Small intestine (tissue), 7 donors: ENCODE measurements around the gene POLR1C. TPM values are rescaled to one million over a fixed set of nuclear protein-coding genes. Genes with fewer than 3 reads are reported as not detected.
"Not testable (repeated sequence)": the region's sequence is repeated elsewhere in the genome, so short reads cannot be mapped to it uniquely, and the experiment has no call there.

ENCODE experiments used
- DNase-seq, 2 donors: peaks; one replicate each; pipeline versions ENCODE4 v3.0.0 to v3.0.0-alpha.2; 2013
- FAIRE-seq: peaks from 2 replicates; lab custom pipeline; 2012; peaks lifted over from hg19 to GRCh38; lab: Jason Lieb, UNC
- H3K27ac ChIP-seq, 3 donors: one replicate each; pipeline ENCODE4 v1.5.1; 2013; ENCODE audit warnings: low read length in 2 of 3, mild to moderate bottlenecking in 2 of 3, control low read depth in 1 of 3, inconsistent platforms in 1 of 3, low read depth in 1 of 3, moderate library complexity in 1 of 3
- H3K27me3 ChIP-seq, 3 donors: one replicate each; pipeline ENCODE4 v1.6.1; 2013; ENCODE audit warnings: low read length in 3 of 3, inconsistent platforms in 1 of 3; ENCODE audit not compliant: control insufficient read depth in 3 of 3, insufficient read depth in 3 of 3
- H3K36me3 ChIP-seq, 3 donors: one replicate each; pipeline ENCODE4 v1.6.1; 2013; ENCODE audit warnings: low read length in 3 of 3, inconsistent platforms in 1 of 3, low read depth in 1 of 3, mild to moderate bottlenecking in 1 of 3, moderate library complexity in 1 of 3; ENCODE audit not compliant: control insufficient read depth in 3 of 3, insufficient read depth in 2 of 3
- H3K4me1 ChIP-seq, 3 donors: one replicate each; pipeline ENCODE4 v1.6.1; 2013; ENCODE audit warnings: low read length in 2 of 3, inconsistent platforms in 1 of 3, low read depth in 1 of 3, mild to moderate bottlenecking in 1 of 3, moderate library complexity in 1 of 3; ENCODE audit not compliant: control insufficient read depth in 3 of 3, insufficient read depth in 2 of 3
- H3K4me3 ChIP-seq, 3 donors: one replicate each; pipeline ENCODE4 v1.5.1; 2013; ENCODE audit warnings: low read length in 3 of 3, control low read depth in 1 of 3, inconsistent platforms in 1 of 3, low read depth in 1 of 3, mild to moderate bottlenecking in 1 of 3, moderate library complexity in 1 of 3
- H3K9me3 ChIP-seq, 2 donors: one replicate each; pipeline ENCODE4 v1.6.1; 2013; ENCODE audit warnings: low read depth in 1 of 2, low read length in 1 of 2; ENCODE audit not compliant: control insufficient read depth in 2 of 2, insufficient read depth in 1 of 2
- WGBS, 3 donors: extraction: QIAGEN DNeasy Blood & Tissue Kit; methylation state at CpG; one replicate each; pipeline ENCODE4 v1.1.7; 2013; 5-methylcytosine and 5-hydroxymethylcytosine counted together
- polyA plus RNA-seq, 4 donors: library from polyadenylated mRNA; stranded (reverse) in 3 of 4; unstranded in 1 of 4; fragments of 200-250 nt in 3 of 4; fragments of 120-200 nt in 1 of 4; gene quantifications; one replicate each; pipeline versions ENCODE4 v1.2.1 to v1.2.3, GENCODE V29; 2013
- donor health status: healthy with polysubstance abuse.
- donor health status: control.
- donor health status: control.
- donor health status: Bipolar disorder and iron deficiency.
- donor health status: healthy.

The POLR1C gene
- polyA plus RNA-seq, 4 donors = 10.0 to 38.7 (median 23.7) TPM

- Histone ChIP-seq H3K27me3 (no peaks in the 10 kb centered on the region), H3K36me3 (peaks cover 20 to 66% (median 30%) of the 10 kb centered on the region in 3 donors), H3K4me3 (no peak overlapping the region), H3K9me3 (no peaks in the 10 kb centered on the region), H3K4me1 (peaks cover 0 to 7% (median 3%) of the 10 kb centered on the region in 3 donors), H3K27ac (no peak overlapping the region)
- no peak for FAIRE-seq
- no peak for DNase-seq
- WGBS, 3 donors = 90 to 92% (median 92%) methylated on average over 2 of the region's 2 CpGs
Observed at GRCh38 chr6:43521836-43522235, 4.9 kb downstream of the POLR1C start.

DNA sequence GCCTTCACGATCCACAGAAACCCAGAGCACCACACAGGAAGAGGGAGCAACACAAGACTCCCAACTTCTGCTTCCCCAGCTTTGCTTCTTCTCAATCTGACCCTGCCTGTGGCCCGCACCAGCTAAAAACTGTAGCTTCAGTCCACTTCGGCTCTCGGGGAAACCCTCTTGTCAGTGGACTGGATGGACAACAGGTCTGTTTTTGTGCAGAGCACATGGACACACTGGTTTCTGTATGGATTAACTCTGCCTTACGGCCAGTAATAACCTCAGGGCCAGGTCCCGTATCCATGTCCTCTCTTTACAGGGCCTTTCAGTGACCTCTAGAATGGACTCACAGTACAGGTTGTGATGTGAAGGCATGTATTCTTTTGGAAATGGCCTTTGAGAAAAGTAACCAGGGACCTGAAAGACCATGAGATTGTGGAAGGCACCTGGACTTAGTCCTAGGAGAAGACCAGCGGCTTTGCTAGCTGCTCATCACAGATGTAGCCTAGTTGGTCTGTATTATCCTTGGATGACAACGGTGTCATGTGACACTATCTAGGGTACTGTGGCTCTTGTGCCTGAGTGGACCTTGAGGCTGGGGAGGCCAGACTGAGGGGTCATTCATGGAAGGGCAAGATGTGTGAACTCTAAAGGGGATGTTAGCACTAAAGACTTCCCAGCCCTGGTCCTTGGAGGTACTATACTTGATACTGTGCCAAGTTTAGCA lies 5.8 kb downstream of the POLR1C start:
- H3K36me3 ChIP-seq = peaks cover 23 to 73% (median 30%) of the 10 kb centered on the region in 3 donors
- peaks cover 0 to 6% (median 3%) of the 10 kb centered on the region in 3 donors for H3K4me1 ChIP-seq
- no peaks in the 10 kb centered on the region for H3K9me3 ChIP-seq
- WGBS, 3 donors = 88 to 95% (median 90%) methylated on average over 8 of the region's 8 CpGs
- DNase-seq = no peak
- no peak for FAIRE-seq
- no peak overlapping the region for H3K4me3 ChIP-seq
- H3K27me3 ChIP-seq = no peaks in the 10 kb centered on the region
- no peak overlapping the region for H3K27ac ChIP-seq

- DNase-seq = no peak
- FAIRE-seq = no peak
- Histone ChIP-seq H3K36me3 (peaks cover 24 to 77% (median 30%) of the 10 kb centered on the region in 3 donors), H3K9me3 (no peaks in the 10 kb centered on the region), H3K27me3 (no peaks in the 10 kb centered on the region), H3K27ac (no peak overlapping the region), H3K4me1 (peaks cover 0 to under 1% (median 0%) of the 10 kb centered on the region in 3 donors), H3K4me3 (no peak overlapping the region)
- WGBS, 3 donors = 95 to 97% (median 96%) methylated on average over 3 of the region's 3 CpGs
Observed at GRCh38 chr6:43523284-43523683, 6.4 kb downstream of the POLR1C start.

GRCh38 chr6:43524483-43524961 lies 7.6 kb downstream of the POLR1C start:
- 24 to 74% (median 51%) methylated on average over 10 of the region's 10 CpGs for WGBS, 3 donors
- Histone ChIP-seq H3K4me1 (no peaks in the 10 kb centered on the region), H3K27me3 (no peaks in the 10 kb centered on the region), H3K27ac (no peak overlapping the region), H3K4me3 (no peak overlapping the region), H3K36me3 (peaks cover 28 to 85% (median 28%) of the 10 kb centered on the region in 3 donors), H3K9me3 (no peaks in the 10 kb centered on the region)
- no peak for DNase-seq
- no peak for FAIRE-seq

GRCh38 chr6:43532201-43532600 lies 15.3 kb downstream of the POLR1C start:
- Histone ChIP-seq H3K4me3 (no peak overlapping the region), H3K4me1 (no peaks in the 10 kb centered on the region), H3K27ac (no peak overlapping the region), H3K36me3 (peaks cover 2 to 59% (median 8%) of the 10 kb centered on the region in 3 donors), H3K9me3 (no peaks in the 10 kb centered on the region), H3K27me3 (no peaks in the 10 kb centered on the region)
- no peak for FAIRE-seq
- 91 to 100% (median 93%) methylated on average over 1 of the region's 1 CpG for WGBS, 3 donors
- no peak for DNase-seq

- not testable (repeated sequence) for H3K9me3 ChIP-seq, H3K4me1 ChIP-seq, DNase-seq, H3K27ac ChIP-seq, H3K4me3 ChIP-seq, FAIRE-seq, H3K27me3 ChIP-seq
- peaks cover 2 to 53% (median 8%) of the 10 kb centered on the region in 3 donors for H3K36me3 ChIP-seq
- 97% methylated on average over 12 to 15 of the region's 17 CpGs for WGBS, 3 donors
Observed at GRCh38 chr6:43538986-43539385, 22.1 kb downstream of the POLR1C start.

DNA sequence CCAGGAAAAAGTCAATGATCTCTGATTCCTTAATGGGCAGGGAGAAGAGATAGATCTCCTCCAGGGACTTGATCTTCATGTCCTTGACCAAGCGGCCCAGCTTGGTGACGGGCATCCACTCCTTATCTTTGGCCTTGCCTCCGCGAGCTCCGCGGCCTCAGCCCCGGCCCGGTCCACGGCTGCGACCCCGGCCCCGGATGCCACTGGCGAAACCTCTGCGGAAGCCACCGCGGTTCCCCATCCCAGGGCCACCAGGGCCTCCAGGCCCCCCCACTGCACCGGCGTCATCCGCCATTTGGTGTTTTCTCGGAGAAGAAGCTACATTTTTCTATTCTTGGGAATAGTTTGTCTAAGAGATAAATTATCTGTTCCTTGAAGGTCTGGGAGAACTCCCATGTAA lies 22.5 kb downstream of the POLR1C start:
- not testable (repeated sequence) for H3K4me1 ChIP-seq, FAIRE-seq, H3K27me3 ChIP-seq, H3K9me3 ChIP-seq, DNase-seq, H3K27ac ChIP-seq, H3K4me3 ChIP-seq
- peaks cover 2 to 54% (median 10%) of the 10 kb centered on the region in 3 donors for H3K36me3 ChIP-seq
- WGBS, 3 donors = 97 to 98% (median 98%) methylated on average over 20 of the region's 20 CpGs

DNA sequence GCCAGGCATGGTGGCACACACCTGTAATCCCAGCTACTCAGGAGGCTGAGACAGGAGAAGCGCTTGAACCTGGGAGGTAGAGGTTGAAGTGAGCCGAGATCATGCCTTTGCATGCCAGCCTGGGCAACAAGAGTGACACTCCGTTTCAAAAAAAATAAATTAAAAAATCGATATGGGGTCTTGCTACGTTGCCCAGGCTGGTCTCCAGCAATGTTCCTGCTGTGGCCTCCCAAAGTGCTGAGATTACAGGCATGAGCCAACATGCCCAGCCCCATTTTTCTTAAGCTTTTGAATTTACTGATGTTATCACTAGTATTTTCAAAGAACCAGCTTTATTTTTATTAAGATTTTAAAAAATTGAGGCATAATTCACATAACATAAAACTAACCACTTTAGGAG lies 23.6 kb downstream of the POLR1C start:
- H3K27ac ChIP-seq = no peak overlapping the region
- H3K27me3 ChIP-seq = no peaks in the 10 kb centered on the region
- no peak for DNase-seq
- WGBS, 3 donors = 97 to 99% (median 99%) methylated on average over 5 of the region's 5 CpGs
- FAIRE-seq = no peak
- peaks cover 3 to 56% (median 10%) of the 10 kb centered on the region in 3 donors for H3K36me3 ChIP-seq
- H3K4me3 ChIP-seq = no peak overlapping the region
- H3K4me1 ChIP-seq = no peaks in the 10 kb centered on the region
- H3K9me3 ChIP-seq = no peaks in the 10 kb centered on the region
